Retinal pigment epithelial cell (primary cell): Measurements from ENCODE around the gene TADA2B.
"Not testable (repeated sequence)": the region's sequence is repeated elsewhere in the genome, so short reads cannot be mapped to it uniquely, and the experiment has no call there.

Experiments
- DNase-seq: peaks from one replicate; pipeline ENCODE4 v3.0.0-alpha.2; 2010; ENCODE audit warnings: low read depth
- H3K4me3 ChIP-seq: 2 replicates; pipeline ENCODE4 v1.5.1; 2011; ENCODE audit warnings: mild to moderate bottlenecking, low read length, control low read depth, moderate library complexity
- TF ChIP-seq, protein P1 (sequence below): conservative IDR thresholded peaks from 2 replicates; pipeline ENCODE4 v1.5.1; 2011; ENCODE audit warnings: low read depth, low read length, control low read depth, inconsistent platforms

Gene TADA2B

GRCh38 chr4:7092026-7092425 is 48.9 kb downstream of the TADA2B start:
- no peak overlapping the region for H3K4me3 ChIP-seq
- TF ChIP-seq, protein P1, sequence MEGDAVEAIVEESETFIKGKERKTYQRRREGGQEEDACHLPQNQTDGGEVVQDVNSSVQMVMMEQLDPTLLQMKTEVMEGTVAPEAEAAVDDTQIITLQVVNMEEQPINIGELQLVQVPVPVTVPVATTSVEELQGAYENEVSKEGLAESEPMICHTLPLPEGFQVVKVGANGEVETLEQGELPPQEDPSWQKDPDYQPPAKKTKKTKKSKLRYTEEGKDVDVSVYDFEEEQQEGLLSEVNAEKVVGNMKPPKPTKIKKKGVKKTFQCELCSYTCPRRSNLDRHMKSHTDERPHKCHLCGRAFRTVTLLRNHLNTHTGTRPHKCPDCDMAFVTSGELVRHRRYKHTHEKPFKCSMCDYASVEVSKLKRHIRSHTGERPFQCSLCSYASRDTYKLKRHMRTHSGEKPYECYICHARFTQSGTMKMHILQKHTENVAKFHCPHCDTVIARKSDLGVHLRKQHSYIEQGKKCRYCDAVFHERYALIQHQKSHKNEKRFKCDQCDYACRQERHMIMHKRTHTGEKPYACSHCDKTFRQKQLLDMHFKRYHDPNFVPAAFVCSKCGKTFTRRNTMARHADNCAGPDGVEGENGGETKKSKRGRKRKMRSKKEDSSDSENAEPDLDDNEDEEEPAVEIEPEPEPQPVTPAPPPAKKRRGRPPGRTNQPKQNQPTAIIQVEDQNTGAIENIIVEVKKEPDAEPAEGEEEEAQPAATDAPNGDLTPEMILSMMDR: no peak
- no peak for DNase-seq

- DNase-seq: no peak
- no peak overlapping the region for H3K4me3 ChIP-seq
- TF ChIP-seq, protein P1: no peak
Measured at GRCh38 chr4:7094916-7095315, 51.7 kb downstream of the TADA2B start.

DNA sequence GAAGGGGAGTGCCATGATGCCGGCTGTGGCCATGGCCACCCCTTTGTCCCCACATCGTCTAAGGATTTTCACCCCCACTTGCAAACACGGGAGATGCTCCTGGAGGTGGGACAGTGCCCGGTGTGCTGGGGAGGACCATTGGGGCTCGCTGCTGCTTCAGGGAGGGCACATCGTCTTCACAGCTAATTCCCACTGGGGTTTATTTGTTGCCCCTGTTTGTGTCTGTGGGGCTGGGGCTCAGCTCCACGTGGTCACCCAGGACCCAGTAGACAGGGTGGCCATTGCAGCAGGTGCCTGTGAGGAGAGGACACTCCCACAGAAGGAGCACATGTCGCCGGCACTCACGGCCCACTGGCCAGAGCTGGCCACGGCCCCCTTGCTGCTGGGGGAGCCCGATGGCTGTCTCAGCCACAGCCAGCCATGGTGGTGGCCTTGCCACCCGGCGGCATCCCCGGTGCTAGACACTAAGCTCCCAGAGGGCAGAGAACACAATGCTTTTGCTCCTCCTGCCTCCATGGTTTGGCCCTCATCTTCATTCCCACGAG is 52.5 kb downstream of the TADA2B start:
- H3K4me3 ChIP-seq: no peak overlapping the region
- no peak for DNase-seq
- TF ChIP-seq, protein P1: no peak

DNA sequence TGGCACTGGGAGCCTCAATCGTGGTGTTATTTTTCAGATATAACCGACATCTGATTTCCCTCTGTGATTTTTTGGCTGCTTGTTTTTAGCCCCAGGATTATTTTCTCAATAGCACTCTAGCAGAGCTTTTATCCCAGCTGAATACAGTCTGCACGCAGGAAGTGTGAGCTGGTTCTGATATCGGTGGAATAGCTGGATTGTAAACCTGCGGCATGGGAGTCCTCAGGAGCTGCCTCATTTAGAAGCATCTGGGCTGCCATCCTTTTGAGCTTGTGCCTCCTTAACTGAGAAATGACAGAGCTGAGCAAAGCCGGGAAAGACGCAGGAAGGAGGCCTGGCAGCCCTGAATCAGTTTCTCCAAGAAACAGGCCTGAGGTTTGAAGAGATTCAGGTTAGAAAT is 53.1 kb downstream of the TADA2B start:
- no peak for DNase-seq
- TF ChIP-seq, protein P1: no peak
- no peak overlapping the region for H3K4me3 ChIP-seq

- peak; percentile 21 for DNase-seq
- TF ChIP-seq, protein P1: peak; percentile 86
- H3K4me3 ChIP-seq: peak overlapping the region; percentile 15
Measured at GRCh38 chr4:7101692-7102515, 58.7 kb downstream of the TADA2B start.

DNA sequence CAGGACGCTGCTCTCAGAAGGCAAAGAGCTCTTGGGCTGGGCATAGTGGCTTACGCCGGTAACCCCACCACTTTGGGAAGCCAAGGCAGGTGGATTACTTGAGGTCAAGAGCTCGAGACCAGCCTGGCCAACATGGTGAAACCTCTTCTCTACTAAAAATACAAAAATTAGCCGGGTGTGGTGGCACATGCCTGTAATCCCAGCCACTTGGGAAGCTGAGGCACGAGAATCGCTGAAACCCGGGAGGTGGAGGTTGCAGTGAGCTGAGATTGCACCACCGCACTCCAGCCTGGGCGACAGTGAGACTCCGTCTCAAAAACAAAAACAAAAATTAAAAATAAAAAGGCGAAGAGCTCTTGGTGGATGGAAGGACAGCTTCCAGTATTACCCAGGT is 59.3 kb downstream of the TADA2B start:
- H3K4me3 ChIP-seq: peak overlapping the region; percentile 73
- not testable (repeated sequence) for DNase-seq

GRCh38 chr4:7103031-7103606 is 59.9 kb downstream of the TADA2B start:
- TF ChIP-seq, protein P1: no peak
- peak overlapping the region; percentile 73 for H3K4me3 ChIP-seq
- peak; percentile 71 for DNase-seq
